K562 (cell line): ENCODE results near the gene FCAR. TPM values are rescaled to one million over a fixed set of nuclear protein-coding genes. Genes with fewer than 3 reads are reported as not detected.

Experiments used
- ATAC-seq: fragments of 200-7000 bp; cut with Tn5 transposase; 3 replicates; pipeline ENCODE4 v1.9.1; 2020; ENCODE audit warnings: moderate library complexity
- BruUV-seq: library from RNA; stranded (reverse); fragments of 400-500 nt; replicated peaks from 2 replicates; lab custom pipeline; 2021; lab: Mats Ljungman, UMichigan
- CTCF ChIA-PET: fragments of 300-600 bp; formaldehyde crosslinking; extraction: SDS; loops from one replicate; lab custom pipeline; 2021; ENCODE audit warnings: low intra/inter-chr PET ratio; lab: Yijun Ruan, JAX
- POLR2A ChIA-PET: fragments of 300-600, 350-650 bp; sonication (Branson Sonifier 250); formaldehyde crosslinking; extraction: SDS; loops from one replicate; lab custom pipeline; 2021; ENCODE audit warnings: antibody characterized with exemption, inconsistent platforms; lab: Yijun Ruan, JAX
- DNase-seq, 4 experiments: peaks; one replicate each; pipeline versions ENCODE4 v3.0.0 to v3.0.0-alpha.2; 2011 to 2018; ENCODE audit warnings: low spot score in 3 of 4, mixed read lengths in 3 of 4; ENCODE audit errors: extremely low read depth in 1 of 4
- FAIRE-seq: peaks from 2 replicates; lab custom pipeline; 2011; peaks lifted over from hg19 to GRCh38; lab: Jason Lieb, UNC
- H2AFZ ChIP-seq: 2 replicates; pipeline ENCODE4 v1.6.0; 2011; ENCODE audit warnings: low read depth, low read length, control low read depth, inconsistent platforms
- H3K27ac ChIP-seq: fragments of 200-600 bp; 3 replicates; pipeline ENCODE4 v1.8.0; 2011; ENCODE audit warnings: low read depth, mild to moderate bottlenecking, control low read depth, inconsistent platforms, low read length, moderate library complexity, mixed read lengths; ENCODE audit errors: extremely low read depth
- H3K27me3 ChIP-seq, 2 experiments: fragments of 300-600 bp in 1 of 2; 2 replicates in 1 of 2; 3 replicates in 1 of 2; pipeline versions ENCODE4 v1.6.0 to v1.8.0; 2011; ENCODE audit warnings: inconsistent platforms in 2 of 2, low read length in 2 of 2, mild to moderate bottlenecking in 1 of 2, mixed read lengths in 1 of 2, moderate library complexity in 1 of 2; ENCODE audit not compliant: control insufficient read depth in 2 of 2, insufficient read depth in 2 of 2
- H3K36me3 ChIP-seq: fragments of 300-600 bp; 3 replicates; pipeline ENCODE4 v1.8.0; 2011; ENCODE audit warnings: mild to moderate bottlenecking, low read length, inconsistent platforms; ENCODE audit not compliant: control insufficient read depth, insufficient read depth
- H3K4me1 ChIP-seq, 2 experiments: fragments of 200-600 bp in 1 of 2; replicated peaks in 1 of 2; 2 replicates in 1 of 2; 3 replicates in 1 of 2; pipeline versions ENCODE4 v1.5.1 to v1.8.0; 2011; ENCODE audit warnings: inconsistent platforms in 2 of 2, low read length in 2 of 2, mild to moderate bottlenecking in 1 of 2, mixed read lengths in 1 of 2, moderate library complexity in 1 of 2; ENCODE audit not compliant: control insufficient read depth in 2 of 2, insufficient read depth in 2 of 2
- H3K4me2 ChIP-seq: 2 replicates; pipeline ENCODE4 v1.6.1; 2011; ENCODE audit warnings: low read length, control low read depth, inconsistent platforms, mixed read lengths; ENCODE audit not compliant: insufficient read depth
- H3K4me3 ChIP-seq: fragments of 200-600 bp; sonication (generic), shearing (Covaris generic); 2 replicates; pipeline ENCODE4 v1.5.1; 2016; ENCODE audit warnings: control low read depth, inconsistent platforms
- H3K79me2 ChIP-seq: fragments of 200-600 bp; 3 replicates; pipeline ENCODE4 v1.8.0; 2011; ENCODE audit warnings: low read length, inconsistent platforms; ENCODE audit not compliant: control insufficient read depth, insufficient read depth
- H3K9ac ChIP-seq, 2 experiments: 2 replicates each; pipeline versions ENCODE4 v1.6.0 to v1.6.1; 2011; ENCODE audit warnings: low read depth in 2 of 2, low read length in 2 of 2, control low read depth in 1 of 2, inconsistent platforms in 1 of 2, mild to moderate bottlenecking in 1 of 2, mixed read lengths in 1 of 2; ENCODE audit not compliant: insufficient read depth in 1 of 2
- H3K9me1 ChIP-seq: one replicate; pipeline ENCODE4 v1.6.0; 2011; ENCODE audit warnings: inconsistent platforms, mild to moderate bottlenecking, low read length, moderate library complexity; ENCODE audit not compliant: control insufficient read depth, insufficient read depth
- H3K9me3 ChIP-seq: replicated peaks from 2 replicates; pipeline ENCODE4 v1.5.1; 2011; ENCODE audit warnings: low read depth, low read length, inconsistent platforms; ENCODE audit not compliant: control insufficient read depth, insufficient read depth
- H4K20me1 ChIP-seq: replicated peaks from 2 replicates; pipeline ENCODE4 v1.6.1; 2011; ENCODE audit warnings: low read length, inconsistent platforms, mixed read lengths; ENCODE audit not compliant: control insufficient read depth, insufficient read depth
- MNT ChIP-seq, 2 experiments: fragments of 450-650 bp; conservative IDR thresholded peaks; 2 replicates each; pipeline ENCODE4 v1.6.1; 2017; ENCODE audit warnings: mild to moderate bottlenecking in 2 of 2, moderate library complexity in 2 of 2
- PRDM10 ChIP-seq: fragments of 450-650 bp; IDR thresholded peaks from 2 replicates; pipeline ENCODE4 v1.6.1; 2018; ENCODE audit not compliant: partially characterized antibody
- WGBS: fragments of 100-300 bp; shearing (Covaris generic); methylation state at CpG from one replicate; pipeline ENCODE4 v1.1.6; 2016; ENCODE audit warnings: low coverage, mixed read lengths; ENCODE audit not compliant: insufficient coverage; ENCODE audit errors: missing lambda C conversion rate; 5-methylcytosine and 5-hydroxymethylcytosine counted together
- in situ Hi-C: fragments of 300-500 bp; cut with MboI; formaldehyde crosslinking; loops from 4 replicates; pipeline ENCODE4 v1.15.0; 2018; ENCODE audit warnings: inconsistent platforms, mixed read lengths
- intact Hi-C: fragments of 100-400 bp; cut with micrococcal nuclease; formaldehyde crosslinking; loops from 2 replicates; pipeline ENCODE4 v1.14.2; 2022
- polyA plus RNA-seq, 8 experiments: library from polyadenylated mRNA; depleted of rRNA in 4 of 8; stranded (reverse) in 5 of 8; unstranded in 3 of 8; fragments of >200 nt; fragmentation: Nextera tagmentation in 2 of 8; fragmentation: Illumina TruSeq in 1 of 8; extraction: Ambion mirVana in 2 of 8; extraction: Trizol in 1 of 8; gene quantifications; 2 replicates each; pipeline versions ENCODE4 v1.2.1 to v1.2.3, GENCODE V29; 2011 to 2014; ENCODE audit warnings: inconsistent platforms in 1 of 8, missing spikeins in 1 of 8
- total RNA-seq, 7 experiments: library from RNA; depleted of rRNA in 6 of 7; stranded (reverse); fragments of >200 nt in 6 of 7; fragmentation: Illumina TruSeq in 2 of 7; extraction: Trizol in 2 of 7; gene quantifications; 2 replicates each; pipeline versions ENCODE4 v1.2.1 to v1.2.3, GENCODE V29; 2011 to 2021; ENCODE audit warnings: low replicate concordance in 1 of 7

Gene FCAR
- total and polyA plus RNA-seq, 9 of the 15 experiments (the other 6 are each of a cell fraction or from before 2014, with no cell fraction given): not detected

DNA sequence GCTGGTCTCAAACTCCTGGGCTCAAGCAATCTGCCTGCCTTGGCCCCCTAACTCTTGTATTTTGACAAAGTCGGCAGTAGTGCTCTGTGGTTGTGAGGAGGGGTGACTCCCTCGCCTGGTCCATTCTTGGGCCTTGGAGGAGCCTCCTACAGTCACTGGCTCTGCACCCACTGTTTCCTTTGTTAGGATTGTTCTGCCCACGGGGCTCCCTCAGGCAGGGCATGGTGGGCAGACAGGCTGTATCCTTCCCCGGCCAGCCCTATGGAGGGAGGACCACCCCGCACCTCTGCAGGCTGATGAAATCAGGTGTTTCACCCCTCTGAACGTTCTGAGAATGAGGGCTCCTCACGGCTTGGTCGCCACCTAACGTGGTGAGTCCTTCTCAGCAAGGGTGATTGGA, 9.2 kb downstream of the FCAR start:
- WGBS: 45% methylated on average over 9 of the region's 9 CpGs
- in situ Hi-C loops: loop anchor here (5.0 kb wide), 1 partner anchor 39 kb away; no protein-coding TSS in a partner anchor
- no peak overlapping the region for H3K9ac ChIP-seq
- CTCF ChIA-PET: interaction anchor here (0.6 to 1.7 kb wide), 3 partner anchors 37 to 380 kb away, joined by 3 to 5 read pairs (median 3); no protein-coding TSS in a partner anchor
- POLR2A ChIA-PET: interaction anchor here (0.6 kb wide), 1 partner anchor 506 kb away, joined by 3 read pairs; no protein-coding TSS in a partner anchor
- no peaks in the 10 kb centered on the region for H3K9me1 ChIP-seq
- no TSS peak for BruUV-seq
- H2AFZ ChIP-seq: peak overlapping the region; percentile 62; the same call in 1 of the 2 replicates
- H3K4me3 ChIP-seq: no peak overlapping the region
- no peaks in the 10 kb centered on the region for H3K79me2 ChIP-seq
- ATAC-seq: no peak
- H4K20me1 ChIP-seq: no peaks in the 10 kb centered on the region
- peaks cover 0 to 15% of the 10 kb centered on the region in 2 experiments; a peak in 3 of 5 replicates for H3K4me1 ChIP-seq
- no peaks in the 10 kb centered on the region for H3K36me3 ChIP-seq
- FAIRE-seq: no peak
- no peaks in the 10 kb centered on the region for H3K9me3 ChIP-seq
- H3K27ac ChIP-seq: no peak overlapping the region
- no peak overlapping the region for H3K4me2 ChIP-seq
- TF ChIP-seq PRDM10: peak; percentile 92
- TF ChIP-seq MNT (conservative IDR thresholded peaks at IDR 0.05): no peak
- intact Hi-C loops: loop anchor here (10.0 kb wide), 2 partner anchors 162 to 208 kb away; no protein-coding TSS in a partner anchor
- DNase-seq: no peak
- H3K27me3 ChIP-seq: peaks cover 5 to 15% of the 10 kb centered on the region in 2 experiments
